A549 (cell line): ENCODE data around the gene HCRTR1.

Source experiments
- POLR2A ChIP-seq: IDR thresholded peaks from 2 replicates; pipeline ENCODE4 v1.6.1; 2012; ENCODE audit warnings: mild to moderate bottlenecking, low read length
- RAD21 ChIP-seq, 2 experiments: fragments of >200 bp in 1 of 2; sonication (Bioruptor Twin) in 1 of 2; formaldehyde crosslinking in 1 of 2; IDR thresholded peaks in 1 of 2; conservative IDR thresholded peaks in 1 of 2; 2 replicates in 1 of 2; 3 replicates in 1 of 2; pipeline ENCODE4 v1.6.1; 2012 to 2018; ENCODE audit warnings: inconsistent platforms in 1 of 2
- TF ChIP-seq, protein P1 (sequence below): fragments of >200 bp; sonication (Bioruptor Twin); formaldehyde crosslinking; IDR thresholded peaks from 3 replicates; pipeline ENCODE4 v1.5.1; 2016

DNA sequence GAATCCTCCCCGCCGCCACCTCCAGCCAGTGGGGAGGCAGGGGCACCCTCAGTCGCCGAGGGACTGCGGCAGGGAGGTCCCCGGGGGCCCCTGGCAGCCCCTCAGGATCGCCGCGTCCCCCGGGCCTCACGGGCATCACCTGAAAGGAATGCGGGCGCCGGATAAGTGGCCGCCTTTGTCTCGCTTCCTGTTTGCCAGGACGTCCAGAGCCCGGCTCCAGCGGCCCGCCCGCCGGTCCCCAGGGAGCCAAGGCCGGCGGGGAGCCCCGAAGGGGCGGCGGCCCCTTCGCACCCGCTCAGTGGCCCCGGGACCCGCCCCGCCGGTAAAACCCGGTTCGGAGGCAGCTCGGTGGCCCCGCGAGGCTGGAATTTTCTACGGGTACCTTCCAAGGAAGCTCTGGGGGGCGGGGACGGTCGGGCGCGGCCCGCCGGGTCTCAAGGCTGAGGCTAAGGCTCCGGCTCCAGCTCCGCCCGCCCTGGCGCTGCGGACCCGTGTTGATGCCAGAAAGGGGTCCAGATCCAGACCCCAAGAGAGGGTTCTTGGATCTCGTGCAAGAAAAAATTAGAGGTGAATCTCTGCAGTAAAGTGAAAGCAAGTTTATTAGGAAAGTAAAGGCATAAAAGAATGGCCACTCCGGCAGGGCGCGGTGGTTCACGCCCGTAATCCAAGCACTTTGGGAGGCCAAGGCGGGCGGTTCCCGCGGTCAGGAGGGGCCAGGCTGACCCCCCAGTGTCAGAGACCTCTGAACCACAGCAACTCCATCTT, 28.6 kb upstream of the HCRTR1 start:
- TF ChIP-seq, protein P1, sequence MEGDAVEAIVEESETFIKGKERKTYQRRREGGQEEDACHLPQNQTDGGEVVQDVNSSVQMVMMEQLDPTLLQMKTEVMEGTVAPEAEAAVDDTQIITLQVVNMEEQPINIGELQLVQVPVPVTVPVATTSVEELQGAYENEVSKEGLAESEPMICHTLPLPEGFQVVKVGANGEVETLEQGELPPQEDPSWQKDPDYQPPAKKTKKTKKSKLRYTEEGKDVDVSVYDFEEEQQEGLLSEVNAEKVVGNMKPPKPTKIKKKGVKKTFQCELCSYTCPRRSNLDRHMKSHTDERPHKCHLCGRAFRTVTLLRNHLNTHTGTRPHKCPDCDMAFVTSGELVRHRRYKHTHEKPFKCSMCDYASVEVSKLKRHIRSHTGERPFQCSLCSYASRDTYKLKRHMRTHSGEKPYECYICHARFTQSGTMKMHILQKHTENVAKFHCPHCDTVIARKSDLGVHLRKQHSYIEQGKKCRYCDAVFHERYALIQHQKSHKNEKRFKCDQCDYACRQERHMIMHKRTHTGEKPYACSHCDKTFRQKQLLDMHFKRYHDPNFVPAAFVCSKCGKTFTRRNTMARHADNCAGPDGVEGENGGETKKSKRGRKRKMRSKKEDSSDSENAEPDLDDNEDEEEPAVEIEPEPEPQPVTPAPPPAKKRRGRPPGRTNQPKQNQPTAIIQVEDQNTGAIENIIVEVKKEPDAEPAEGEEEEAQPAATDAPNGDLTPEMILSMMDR = no peak
- TF ChIP-seq POLR2A = no peak
- TF ChIP-seq RAD21 (conservative IDR thresholded peaks at IDR 0.05 in 1 of 2, IDR thresholded peaks at IDR 0.05 in 1 of 2) = no peak
